Activated CD4-positive, alpha-beta memory T cell treated with anti-CD3 and anti-CD28 coated beads for 36 hours (primary cell): ENCODE results near the gene KRTAP9-4. TPM values are rescaled to one million over a fixed set of nuclear protein-coding genes. Genes with fewer than 3 reads are reported as not detected.
"Not testable (repeated sequence)": the region's sequence is repeated elsewhere in the genome, so short reads cannot be mapped to it uniquely, and the experiment has no call there.

ENCODE experiments used
- CTCF ChIA-PET: fragments of 350-600 bp; sonication (Branson Sonifier 250); formaldehyde crosslinking; loops from one replicate; lab custom pipeline; 2021; ENCODE audit warnings: antibody characterized with exemption, inconsistent platforms; lab: Charles Lee
- POLR2A ChIA-PET: fragments of 350-600 bp; sonication (Branson Sonifier 250); formaldehyde crosslinking; loops from one replicate; lab custom pipeline; 2021; ENCODE audit warnings: antibody characterized with exemption; lab: Charles Lee
- DNase-seq: peaks from one replicate; pipeline ENCODE4 v3.0.0-alpha.2; 2020
- H3K27ac Mint-ChIP-seq: one replicate; pipeline ENCODE4 v1.8.0; 2021; ENCODE audit warnings: mixed read lengths
- H3K27me3 Mint-ChIP-seq: one replicate; pipeline ENCODE4 v1.8.0; 2021; ENCODE audit warnings: mixed read lengths
- H3K36me3 Mint-ChIP-seq: one replicate; pipeline ENCODE4 v1.8.0; 2021; ENCODE audit warnings: mixed read lengths
- H3K4me1 Mint-ChIP-seq: one replicate; pipeline ENCODE4 v1.8.0; 2021; ENCODE audit warnings: low read depth, mixed read lengths
- H3K4me3 Mint-ChIP-seq: one replicate; pipeline ENCODE4 v1.8.0; 2021; ENCODE audit warnings: mild to moderate bottlenecking, mixed read lengths
- H3K9me3 Mint-ChIP-seq: one replicate; pipeline ENCODE4 v1.8.0; 2021; ENCODE audit warnings: mixed read lengths
- intact Hi-C: fragments of 100-400 bp; cut with micrococcal nuclease; formaldehyde crosslinking; loops from one replicate; pipeline ENCODE4 v1.15.1; 2023
- total RNA-seq, 2 experiments: library from RNA; stranded (reverse); gene quantifications; one replicate each; pipeline ENCODE4 v1.2.3, GENCODE V29; 2021

The KRTAP9-4 gene
- not detected for total RNA-seq

GRCh38 chr17:41249637-41250240, at the start of gene KRTAP9-4:
KRTAP9-4 (plus strand) TSS chr17:41249687; CDS start chr17:41249721, 34 bp downstream.
- H3K36me3 Mint-ChIP-seq, POLR2A ChIA-PET, H3K4me3 Mint-ChIP-seq, DNase-seq, CTCF ChIA-PET, intact Hi-C loops, H3K27ac Mint-ChIP-seq, H3K4me1 Mint-ChIP-seq, H3K9me3 Mint-ChIP-seq, H3K27me3 Mint-ChIP-seq: not testable (repeated sequence)

GRCh38 chr17:41211845-41212466, 37.5 kb upstream of the KRTAP9-4 start:
- POLR2A ChIA-PET, result no interaction called here
- no peak overlapping the region for H3K27ac Mint-ChIP-seq

GRCh38 chr17:41212524-41213169, 36.8 kb upstream of the KRTAP9-4 start:
- Mint-ChIP-seq H3K27ac (no peak overlapping the region), H3K9me3 (no peaks in the 10 kb centered on the region), H3K4me3 (no peak overlapping the region), H3K4me1 (peaks cover 8% of the 10 kb centered on the region), H3K36me3 (no peaks in the 10 kb centered on the region), H3K27me3 (peaks cover 23% of the 10 kb centered on the region)
- ChIA-PET CTCF (interaction anchor here (2.4 kb wide), 1 partner anchor 436 kb away, joined by 5 read pairs; no protein-coding TSS in a partner anchor), POLR2A (no interaction called here)
- no peak for DNase-seq
- intact Hi-C loops, result no loop called here

More at GRCh38 chr17:41211845-41212466, 37.5 kb upstream of the KRTAP9-4 start:
- no peak for DNase-seq
- intact Hi-C loops, result no loop called here
- H3K27me3 Mint-ChIP-seq, result peaks cover 23% of the 10 kb centered on the region
- H3K9me3 Mint-ChIP-seq, result no peaks in the 10 kb centered on the region
- CTCF ChIA-PET, result interaction anchor here (1.2 to 2.4 kb wide), 2 partner anchors 437 to 451 kb away, joined by 3 to 5 read pairs; no protein-coding TSS in a partner anchor
- H3K4me3 Mint-ChIP-seq, result no peak overlapping the region
- peaks cover 8% of the 10 kb centered on the region for H3K4me1 Mint-ChIP-seq
- H3K36me3 Mint-ChIP-seq, result no peaks in the 10 kb centered on the region

GRCh38 chr17:41215681-41216080, 33.8 kb upstream of the KRTAP9-4 start:
- H3K9me3 Mint-ChIP-seq, result peaks cover 12% of the 10 kb centered on the region
- intact Hi-C loops, result no loop called here

GRCh38 chr17:41223821-41224220, 25.7 kb upstream of the KRTAP9-4 start:
- Mint-ChIP-seq H3K4me1 (no peaks in the 10 kb centered on the region), H3K36me3 (no peaks in the 10 kb centered on the region), H3K27ac (no peak overlapping the region), H3K9me3 (peaks cover 13% of the 10 kb centered on the region), H3K4me3 (no peak overlapping the region), H3K27me3 (peaks cover 5% of the 10 kb centered on the region)
- POLR2A ChIA-PET, result no interaction called here
- intact Hi-C loops, result no loop called here
- CTCF ChIA-PET, result no interaction called here
- no peak for DNase-seq

More at GRCh38 chr17:41215681-41216080, 33.8 kb upstream of the KRTAP9-4 start:
- no peak for DNase-seq
- Mint-ChIP-seq H3K36me3 (no peaks in the 10 kb centered on the region), H3K27ac (no peak overlapping the region), H3K4me1 (peaks cover 8% of the 10 kb centered on the region), H3K27me3 (peaks cover 7% of the 10 kb centered on the region), H3K4me3 (no peak overlapping the region)
- CTCF ChIA-PET, result no interaction called here
- POLR2A ChIA-PET, result no interaction called here

GRCh38 chr17:41226051-41226450, 23.4 kb upstream of the KRTAP9-4 start:
- Mint-ChIP-seq H3K4me1 (no peaks in the 10 kb centered on the region), H3K4me3 (no peak overlapping the region), H3K9me3 (no peaks in the 10 kb centered on the region), H3K27ac (no peak overlapping the region), H3K27me3 (peaks cover 3% of the 10 kb centered on the region), H3K36me3 (no peaks in the 10 kb centered on the region)
- intact Hi-C loops, result no loop called here
- POLR2A ChIA-PET, result no interaction called here
- DNase-seq, result no peak
- CTCF ChIA-PET, result no interaction called here

- intact Hi-C loops, POLR2A ChIA-PET, CTCF ChIA-PET, H3K27ac Mint-ChIP-seq, DNase-seq, H3K4me3 Mint-ChIP-seq, H3K9me3 Mint-ChIP-seq, H3K36me3 Mint-ChIP-seq, H3K27me3 Mint-ChIP-seq, H3K4me1 Mint-ChIP-seq: not testable (repeated sequence)
Observed at GRCh38 chr17:41226598-41227095, 22.8 kb upstream of the KRTAP9-4 start, which contains the start of gene KRTAP9-2. KRTAP9-2 (plus strand) TSS chr17:41226648; CDS start chr17:41226655, 7 bp downstream.

- intact Hi-C loops, result no loop called here
- H3K4me3 Mint-ChIP-seq, result no peak overlapping the region
- CTCF ChIA-PET, result no interaction called here
- H3K27ac Mint-ChIP-seq, result no peak overlapping the region
- no peaks in the 10 kb centered on the region for H3K4me1 Mint-ChIP-seq
- peaks cover 19% of the 10 kb centered on the region for H3K27me3 Mint-ChIP-seq
- no peaks in the 10 kb centered on the region for H3K9me3 Mint-ChIP-seq
- POLR2A ChIA-PET, result no interaction called here
- no peaks in the 10 kb centered on the region for H3K36me3 Mint-ChIP-seq
- no peak for DNase-seq
Observed at GRCh38 chr17:41230094-41230493, 19.4 kb upstream of the KRTAP9-4 start.

GRCh38 chr17:41231731-41232130, 17.8 kb upstream of the KRTAP9-4 start:
- ChIA-PET POLR2A (no interaction called here), CTCF (no interaction called here)
- Mint-ChIP-seq H3K36me3 (no peaks in the 10 kb centered on the region), H3K4me3 (no peak overlapping the region), H3K27ac (no peak overlapping the region), H3K4me1 (no peaks in the 10 kb centered on the region), H3K27me3 (peaks cover 19% of the 10 kb centered on the region), H3K9me3 (no peaks in the 10 kb centered on the region)
- no peak for DNase-seq
- intact Hi-C loops, result no loop called here

- CTCF ChIA-PET, H3K9me3 Mint-ChIP-seq: not testable (repeated sequence)
Observed at GRCh38 chr17:41232399-41233105, 16.9 kb upstream of the KRTAP9-4 start, which contains the start of gene KRTAP9-3. KRTAP9-3 (plus strand) TSS chr17:41232449; CDS start chr17:41232502, 53 bp downstream.

GRCh38 chr17:41237116-41237515, 12.4 kb upstream of the KRTAP9-4 start:
- intact Hi-C loops, POLR2A ChIA-PET, H3K36me3 Mint-ChIP-seq, H3K9me3 Mint-ChIP-seq, H3K27ac Mint-ChIP-seq, H3K4me1 Mint-ChIP-seq, H3K4me3 Mint-ChIP-seq, CTCF ChIA-PET, DNase-seq: not testable (repeated sequence)
- H3K27me3 Mint-ChIP-seq, result peaks cover 19% of the 10 kb centered on the region

More at GRCh38 chr17:41232399-41233105, 16.9 kb upstream of the KRTAP9-4 start, which contains the start of gene KRTAP9-3:
- DNase-seq, H3K27ac Mint-ChIP-seq, intact Hi-C loops, H3K4me1 Mint-ChIP-seq, H3K36me3 Mint-ChIP-seq, H3K4me3 Mint-ChIP-seq, POLR2A ChIA-PET: not testable (repeated sequence)
- peaks cover 19% of the 10 kb centered on the region for H3K27me3 Mint-ChIP-seq
